IgD-negative memory B cell (primary cell): ENCODE measurements around the gene AP1S1. TPM values are rescaled to one million over a fixed set of nuclear protein-coding genes. Genes with fewer than 3 reads are reported as not detected.

Source experiments
- H3K27ac Mint-ChIP-seq, 3 donors: one replicate each; pipeline ENCODE4 v1.8.0; 2020 to 2022; ENCODE audit warnings: mild to moderate bottlenecking in 3 of 3, mixed read lengths in 3 of 3, moderate library complexity in 1 of 3
- H3K27me3 Mint-ChIP-seq: one replicate; pipeline ENCODE4 v1.8.0; 2021; ENCODE audit warnings: mixed read lengths
- H3K36me3 Mint-ChIP-seq: one replicate; pipeline ENCODE4 v1.8.0; 2020; ENCODE audit warnings: mild to moderate bottlenecking, mixed read lengths
- H3K4me1 Mint-ChIP-seq, 3 donors: one replicate each; pipeline ENCODE4 v1.8.0; 2020 to 2022; ENCODE audit warnings: mixed read lengths in 3 of 3, mild to moderate bottlenecking in 1 of 3
- H3K4me3 Mint-ChIP-seq, 4 donors: one replicate each; pipeline ENCODE4 v1.8.0; 2020 to 2022; ENCODE audit warnings: mild to moderate bottlenecking in 4 of 4, mixed read lengths in 4 of 4, moderate library complexity in 3 of 4
- H3K9me3 Mint-ChIP-seq, 3 donors: one replicate each; pipeline ENCODE4 v1.8.0; 2020 to 2021; ENCODE audit warnings: mixed read lengths in 3 of 3, mild to moderate bottlenecking in 1 of 3
- polyA plus RNA-seq: library from polyadenylated mRNA; unstranded; fragments of 300-500 nt; fragmentation: Illumina TruSeq; gene quantifications from one replicate; pipeline ENCODE4 v1.2.3, GENCODE V29; 2021

The AP1S1 gene
- polyA plus RNA-seq, 1 donor from 2014 or later = 8.3 TPM

- H3K36me3 Mint-ChIP-seq = no peaks in the 10 kb centered on the region
- H3K4me3 Mint-ChIP-seq = peak overlapping the region in 1 of 4 donors; percentile 36
- peaks cover 17 to 25% (median 24%) of the 10 kb centered on the region in 3 donors for H3K4me1 Mint-ChIP-seq
- peaks cover 74% of the 10 kb centered on the region for H3K27me3 Mint-ChIP-seq
- peak overlapping the region; percentile 51 to 97 (median 84) for H3K27ac Mint-ChIP-seq
- H3K9me3 Mint-ChIP-seq = peaks cover 0 to 14% (median 0%) of the 10 kb centered on the region in 3 donors
These were observed 13.6 kb downstream of the AP1S1 start for GRCh38 chr7:101167645-101168411.

DNA sequence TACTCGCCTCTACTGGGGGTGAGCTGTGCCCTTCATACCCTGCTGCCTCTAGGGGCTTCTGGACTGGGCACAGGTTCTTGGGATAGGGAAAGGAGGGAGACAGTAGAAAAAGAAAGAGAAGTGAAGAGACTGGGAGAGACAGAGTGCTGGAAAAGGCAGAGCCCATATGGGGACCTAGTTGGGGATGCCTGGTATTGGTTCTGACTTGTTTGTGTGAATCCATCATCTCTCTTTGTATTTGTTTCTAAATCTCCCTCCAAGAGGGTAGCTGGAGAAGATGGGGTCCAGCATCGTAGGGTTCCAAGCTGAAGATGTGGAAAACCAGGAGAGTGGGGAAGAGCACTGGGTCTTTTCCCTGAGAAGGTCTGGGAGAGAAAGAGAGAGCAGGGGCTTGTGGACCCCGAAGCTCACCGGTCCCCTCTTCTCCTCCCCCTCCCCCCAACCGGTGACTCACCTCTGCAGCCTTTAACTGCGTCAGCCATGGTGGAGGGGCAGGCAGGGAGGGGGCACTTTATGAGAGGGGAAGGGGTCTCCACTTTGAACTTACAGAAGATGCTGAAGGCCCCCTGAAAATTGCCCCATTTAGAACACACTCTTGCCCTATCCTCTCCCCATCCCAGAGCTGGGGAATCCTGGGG is 14.3 kb downstream of the AP1S1 start:
- H3K27ac Mint-ChIP-seq = peak overlapping the region; percentile 28 to 97 (median 84)
- H3K4me3 Mint-ChIP-seq = peak overlapping the region in 1 of 4 donors; percentile 36
- H3K36me3 Mint-ChIP-seq = no peaks in the 10 kb centered on the region
- H3K9me3 Mint-ChIP-seq = peaks cover 0 to 14% (median 0%) of the 10 kb centered on the region in 3 donors
- H3K27me3 Mint-ChIP-seq = peaks cover 78% of the 10 kb centered on the region
- H3K4me1 Mint-ChIP-seq = peaks cover 17 to 26% (median 24%) of the 10 kb centered on the region in 3 donors

- peaks cover 83% of the 10 kb centered on the region for H3K27me3 Mint-ChIP-seq
- H3K36me3 Mint-ChIP-seq = no peaks in the 10 kb centered on the region
- H3K4me3 Mint-ChIP-seq = peak overlapping the region in 3 of 4 donors; percentile 44 to 87 (median 85)
- peak overlapping the region; percentile 43 to 97 (median 89) for H3K27ac Mint-ChIP-seq
- peaks cover 20 to 29% (median 24%) of the 10 kb centered on the region in 3 donors for H3K4me1 Mint-ChIP-seq
- H3K9me3 Mint-ChIP-seq = peaks cover 0 to 14% (median 0%) of the 10 kb centered on the region in 3 donors
These were observed 15.0 kb downstream of the AP1S1 start for GRCh38 chr7:101169110-101169837.

GRCh38 chr7:101169838-101170551 is 15.7 kb downstream of the AP1S1 start:
- H3K27ac Mint-ChIP-seq = peak overlapping the region in 2 of 3 donors; percentile 43 to 97
- H3K4me1 Mint-ChIP-seq = peaks cover 20 to 32% (median 24%) of the 10 kb centered on the region in 3 donors
- H3K27me3 Mint-ChIP-seq = peaks cover 81% of the 10 kb centered on the region
- peak overlapping the region in 3 of 4 donors; percentile 44 to 87 (median 85) for H3K4me3 Mint-ChIP-seq
- H3K36me3 Mint-ChIP-seq = no peaks in the 10 kb centered on the region
- H3K9me3 Mint-ChIP-seq = peaks cover 0 to 14% (median 0%) of the 10 kb centered on the region in 3 donors

DNA sequence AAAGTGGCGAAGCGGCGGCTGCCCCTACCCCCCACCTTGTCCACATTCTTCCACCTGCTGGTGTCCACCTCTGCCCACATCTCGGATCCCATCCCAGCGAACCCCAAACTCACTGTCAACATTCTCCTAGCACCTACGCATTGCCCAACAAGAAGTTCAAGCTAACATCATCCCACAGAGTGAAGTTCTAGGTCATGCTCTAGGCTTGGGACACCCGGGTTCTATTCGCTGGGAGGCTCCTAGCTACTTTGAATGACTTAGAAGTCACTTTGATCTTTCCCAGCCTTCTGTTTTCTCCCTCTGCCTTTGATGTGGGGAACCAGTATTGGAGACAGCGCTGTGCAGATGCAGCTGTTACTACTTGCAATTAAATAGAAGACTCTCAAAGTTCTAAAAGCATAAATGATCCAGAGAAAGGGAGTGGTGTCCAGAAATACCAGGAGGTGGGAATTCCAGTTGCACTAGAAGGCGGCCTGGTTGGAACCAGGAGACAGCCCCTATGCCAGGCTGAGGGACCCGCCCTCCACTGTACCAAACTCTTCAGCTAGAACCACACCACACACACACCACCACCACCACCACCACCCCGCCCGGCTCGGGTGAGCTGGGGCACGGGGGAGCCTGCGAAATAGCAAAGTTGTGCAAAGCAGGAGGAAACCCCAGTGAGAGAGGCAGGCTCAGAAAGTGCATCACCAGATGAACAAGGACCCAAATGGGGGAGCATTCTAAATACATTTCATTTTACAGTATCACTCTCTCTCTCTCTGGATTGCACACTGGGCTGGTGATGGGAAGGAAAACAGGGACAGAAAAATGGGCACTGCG is 16.6 kb downstream of the AP1S1 start:
- Mint-ChIP-seq H3K27ac (peak overlapping the region; percentile 13 to 97 (median 77)), H3K4me1 (peaks cover 20 to 27% (median 20%) of the 10 kb centered on the region in 3 donors), H3K4me3 (peak overlapping the region in 3 of 4 donors; percentile 1 to 89 (median 85))

DNA sequence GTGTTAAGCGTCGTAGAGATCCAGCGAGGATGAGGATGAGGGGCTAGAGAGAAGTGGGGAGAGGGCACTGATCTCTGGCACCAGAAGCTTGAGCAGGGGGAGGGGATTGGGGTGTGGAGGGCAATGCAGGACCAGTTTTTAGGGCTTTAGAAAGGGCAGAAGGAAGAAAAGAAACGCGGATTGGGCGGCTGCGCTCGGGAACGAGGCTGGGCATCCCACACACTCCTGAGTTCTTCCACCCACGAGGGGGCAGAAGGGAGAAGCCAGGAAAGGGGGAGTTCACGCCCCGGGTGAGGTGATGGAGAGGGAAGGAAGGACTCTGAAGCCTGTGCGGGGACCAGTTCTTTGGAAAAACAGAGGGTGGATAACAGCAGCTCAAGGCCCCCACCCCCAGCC is 17.2 kb downstream of the AP1S1 start:
- Mint-ChIP-seq H3K4me3 (peak overlapping the region in 3 of 4 donors; percentile 78 to 89 (median 81)), H3K27ac (peak overlapping the region in 2 of 3 donors; percentile 77 to 97), H3K27me3 (peaks cover 82% of the 10 kb centered on the region), H3K4me1 (peaks cover 18 to 25% (median 20%) of the 10 kb centered on the region in 3 donors), H3K36me3 (no peaks in the 10 kb centered on the region), H3K9me3 (peaks cover 0 to 12% (median 0%) of the 10 kb centered on the region in 3 donors)

More for the DNA sequence above, 16.6 kb downstream of the AP1S1 start:
- peaks cover 0 to 12% (median 0%) of the 10 kb centered on the region in 3 donors for H3K9me3 Mint-ChIP-seq
- no peaks in the 10 kb centered on the region for H3K36me3 Mint-ChIP-seq
- peaks cover 80% of the 10 kb centered on the region for H3K27me3 Mint-ChIP-seq

DNA sequence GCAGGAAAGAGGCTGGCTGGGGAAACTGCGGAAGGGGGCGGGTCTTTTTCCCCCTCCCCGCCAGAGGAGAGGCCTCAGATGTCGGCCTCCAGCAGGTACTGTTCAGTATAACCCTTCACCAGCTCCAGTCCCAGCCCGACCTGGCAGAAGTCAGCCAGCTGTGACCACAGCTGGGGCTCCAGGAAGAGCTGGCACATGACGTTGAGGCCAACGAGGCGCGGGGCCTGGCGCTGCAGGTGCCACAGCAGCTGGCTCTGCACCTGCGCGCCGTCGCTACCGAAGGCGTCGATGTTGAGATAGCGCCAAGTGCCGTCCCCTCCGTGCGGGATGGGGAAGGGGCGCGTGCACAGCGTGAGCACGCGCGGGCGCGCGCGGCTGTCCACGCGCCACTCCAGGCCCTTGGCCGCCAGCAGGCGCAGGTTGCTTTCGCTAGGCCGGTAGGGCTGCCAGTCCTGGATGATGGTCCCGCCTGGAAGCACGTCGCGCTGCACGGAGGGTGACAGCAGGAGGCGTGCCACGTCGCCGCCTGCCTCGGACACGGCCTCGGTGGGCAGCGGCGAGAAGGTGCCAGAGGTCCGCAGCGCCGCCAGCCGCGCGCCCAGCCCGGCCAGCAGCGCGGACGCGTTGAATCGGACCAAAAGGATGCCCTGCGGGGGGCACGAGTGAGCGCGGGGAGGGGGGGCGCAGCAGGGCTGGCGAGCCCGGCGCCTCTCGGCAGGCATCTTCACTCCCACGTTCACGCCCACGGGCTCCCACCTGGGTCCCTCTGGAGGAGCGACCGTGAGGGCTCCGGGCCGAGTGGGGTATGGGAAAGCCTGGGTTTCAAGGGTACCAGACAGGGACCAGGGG is 18.0 kb downstream of the AP1S1 start:
- Mint-ChIP-seq H3K4me1 (peaks cover 18 to 25% (median 20%) of the 10 kb centered on the region in 3 donors), H3K27me3 (peaks cover 81% of the 10 kb centered on the region), H3K9me3 (peaks cover 0 to 12% (median 0%) of the 10 kb centered on the region in 3 donors), H3K4me3 (peak overlapping the region; percentile 46 to 89 (median 80)), H3K36me3 (no peaks in the 10 kb centered on the region), H3K27ac (peak overlapping the region; percentile 59 to 97 (median 88))

DNA sequence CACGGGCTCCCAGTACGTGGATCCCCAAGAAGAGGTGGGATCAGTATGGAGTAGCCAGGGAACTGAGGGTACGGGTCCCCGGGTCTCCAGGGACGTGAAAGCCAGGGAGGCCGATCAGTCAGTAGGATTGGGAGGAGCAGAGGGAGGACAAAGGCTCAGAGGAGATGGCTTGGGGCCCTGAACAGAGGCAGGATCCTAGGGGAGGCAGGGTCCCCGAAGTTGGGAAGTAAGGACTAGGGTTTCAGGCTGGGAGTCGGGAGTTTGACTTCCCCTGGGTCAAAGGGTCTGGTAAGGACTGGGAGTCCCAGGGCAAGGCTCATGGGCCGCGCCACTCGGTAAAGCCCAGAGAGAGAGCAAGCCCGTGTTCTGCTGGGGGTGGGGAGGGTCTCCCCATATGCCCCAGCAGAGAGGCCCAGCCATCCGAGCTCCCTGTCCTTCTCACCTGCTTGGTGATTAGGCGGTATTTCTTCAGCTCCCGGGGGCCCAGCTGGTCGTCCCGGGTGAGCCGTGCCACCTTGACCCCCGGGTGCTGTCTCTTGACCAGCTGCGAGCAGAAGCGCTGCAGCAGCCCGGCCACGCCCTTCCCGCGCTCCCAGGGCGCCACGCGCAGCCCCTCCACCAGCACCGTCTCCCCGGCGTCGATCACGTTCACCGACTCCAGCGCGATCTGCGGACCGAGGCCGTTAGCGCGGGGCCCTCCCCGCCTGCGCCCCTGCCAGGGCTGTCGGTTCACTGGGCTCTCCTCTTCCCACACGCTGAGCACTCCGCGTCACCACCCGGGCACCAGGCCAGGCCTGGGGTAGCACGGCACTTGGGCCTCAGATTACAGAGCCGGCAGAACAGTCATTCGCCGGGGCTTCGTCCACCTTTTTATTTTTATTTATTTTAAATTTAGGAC is 18.8 kb downstream of the AP1S1 start:
- Mint-ChIP-seq H3K9me3 (peaks cover 0 to 12% (median 0%) of the 10 kb centered on the region in 3 donors), H3K4me1 (peaks cover 16 to 25% (median 20%) of the 10 kb centered on the region in 3 donors)

GRCh38 chr7:101173752-101174244 is 19.5 kb downstream of the AP1S1 start:
- Mint-ChIP-seq H3K27ac (peak overlapping the region; percentile 47 to 85 (median 63)), H3K9me3 (peaks cover 0 to 12% (median 0%) of the 10 kb centered on the region in 3 donors), H3K4me1 (peaks cover 16 to 25% (median 20%) of the 10 kb centered on the region in 3 donors)

More for the DNA sequence above, 18.8 kb downstream of the AP1S1 start:
- Mint-ChIP-seq H3K36me3 (no peaks in the 10 kb centered on the region), H3K4me3 (peak overlapping the region in 2 of 4 donors; percentile 12 to 82), H3K27ac (peak overlapping the region in 2 of 3 donors; percentile 59 to 65), H3K27me3 (peaks cover 82% of the 10 kb centered on the region)

GRCh38 chr7:101174322-101174854 is 20.1 kb downstream of the AP1S1 start:
- Mint-ChIP-seq H3K9me3 (peaks cover 0 to 12% (median 0%) of the 10 kb centered on the region in 3 donors), H3K27ac (peak overlapping the region in 2 of 3 donors; percentile 47 to 85), H3K36me3 (no peaks in the 10 kb centered on the region), H3K27me3 (peaks cover 80% of the 10 kb centered on the region), H3K4me3 (peak overlapping the region in 3 of 4 donors; percentile 52 to 78 (median 71)), H3K4me1 (peaks cover 15 to 25% (median 17%) of the 10 kb centered on the region in 3 donors)

More at GRCh38 chr7:101173752-101174244, 19.5 kb downstream of the AP1S1 start:
- Mint-ChIP-seq H3K27me3 (peaks cover 81% of the 10 kb centered on the region), H3K4me3 (peak overlapping the region in 3 of 4 donors; percentile 52 to 82 (median 73)), H3K36me3 (no peaks in the 10 kb centered on the region)

DNA sequence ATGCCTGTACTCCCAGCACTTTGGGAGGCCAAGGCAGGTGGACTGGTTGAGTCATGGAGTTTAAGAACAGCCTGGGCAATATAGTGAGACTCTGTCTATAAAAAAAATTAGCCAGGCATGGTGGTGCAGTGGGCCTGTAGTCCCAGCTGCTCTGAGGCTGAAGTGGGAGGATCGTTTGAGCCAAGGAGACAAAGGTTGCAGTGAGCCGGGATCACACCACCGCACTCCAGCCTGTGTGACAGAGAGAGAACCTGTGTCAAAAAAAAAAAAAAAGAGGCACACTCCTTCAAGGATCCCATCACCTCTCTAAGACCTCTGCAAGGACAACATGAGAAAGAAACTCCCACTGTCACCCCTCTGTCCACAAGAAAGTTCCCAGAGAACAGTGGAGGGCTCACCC is 21.4 kb downstream of the AP1S1 start:
- Mint-ChIP-seq H3K27me3 (peaks cover 73% of the 10 kb centered on the region), H3K4me3 (no peak overlapping the region), H3K4me1 (peaks cover 7 to 18% (median 8%) of the 10 kb centered on the region in 3 donors), H3K27ac (peak overlapping the region in 2 of 3 donors; percentile 46 to 85), H3K36me3 (peaks cover 2% of the 10 kb centered on the region), H3K9me3 (peaks cover 0 to 10% (median 0%) of the 10 kb centered on the region in 3 donors)
